GM12878 (cell line): ENCODE results near the gene ZFP36. TPM values are rescaled to one million over a fixed set of nuclear protein-coding genes. Genes with fewer than 3 reads are reported as not detected.
A peak's percentile ranks its signal among the peaks of the same experiment; 100 is the strongest.

Source experiments
- ATAC-seq: fragments of 200-7000 bp; cut with Tn5 transposase; 3 replicates; pipeline ENCODE4 v1.9.1; 2020; ENCODE audit warnings: mild to moderate bottlenecking, moderate library complexity
- BruUV-seq: library from RNA; stranded (reverse); fragments of 400-500 nt; replicated peaks from 2 replicates; lab custom pipeline; 2021; lab: Mats Ljungman, UMichigan
- CTCF ChIA-PET: fragments of 300-600 bp; sonication (Branson Sonifier 250); formaldehyde crosslinking; extraction: SDS; loops from one replicate; lab custom pipeline; 2021; ENCODE audit warnings: inconsistent platforms; lab: Yijun Ruan, JAX
- POLR2A ChIA-PET: fragments of 350-600 bp; formaldehyde crosslinking; extraction: SDS; loops from one replicate; lab custom pipeline; 2021; ENCODE audit warnings: inconsistent platforms; lab: Charles Lee
- RAD21 ChIA-PET: fragments of 300-600 bp; sonication (Branson Sonifier 250); formaldehyde crosslinking; loops from one replicate; lab custom pipeline; 2023; ENCODE audit warnings: antibody characterized with exemption; ENCODE audit not compliant: unreplicated experiment; lab: Charles Lee
- SMC1A ChIA-PET: fragments of 300-600 bp; sonication (Branson Sonifier 250); formaldehyde crosslinking; loops from one replicate; lab custom pipeline; 2023; ENCODE audit not compliant: unreplicated experiment, uncharacterized antibody; lab: Charles Lee
- DNase-seq: peaks from one replicate; pipeline ENCODE4 v3.0.0-alpha.2; 2011; ENCODE audit warnings: low read depth, low spot score
- FAIRE-seq: peaks from 3 replicates; lab custom pipeline; 2011; peaks lifted over from hg19 to GRCh38; lab: Jason Lieb, UNC
- H2AFZ ChIP-seq: 2 replicates; pipeline ENCODE4 v1.6.0; 2011; ENCODE audit warnings: low read depth, low read length, control low read depth; ENCODE audit not compliant: control insufficient read depth
- H3K27ac ChIP-seq: 2 replicates; pipeline ENCODE4 v1.5.1; 2011; ENCODE audit warnings: control low read depth; ENCODE audit not compliant: control insufficient read depth, insufficient read depth
- H3K27me3 ChIP-seq, 2 experiments: replicated peaks in 1 of 2; 2 replicates each; pipeline versions ENCODE4 v1.6.0 to v1.6.1; 2011; ENCODE audit warnings: low read length in 1 of 2; ENCODE audit not compliant: control insufficient read depth in 2 of 2, insufficient read depth in 2 of 2
- H3K36me3 ChIP-seq, 2 experiments: 2 replicates each; pipeline ENCODE4 v1.5.1; 2011; ENCODE audit warnings: low read length in 1 of 2; ENCODE audit not compliant: control insufficient read depth in 2 of 2, insufficient read depth in 2 of 2
- H3K4me1 ChIP-seq: 2 replicates; pipeline ENCODE4 v1.6.1; 2011; ENCODE audit warnings: mild to moderate bottlenecking, low read length, moderate library complexity, mixed read lengths; ENCODE audit not compliant: control insufficient read depth, insufficient read depth
- H3K4me2 ChIP-seq: 2 replicates; pipeline ENCODE4 v1.6.0; 2011; ENCODE audit warnings: control low read depth; ENCODE audit not compliant: control insufficient read depth, insufficient read depth
- H3K4me3 ChIP-seq: fragments of 200-600 bp; sonication (generic); 2 replicates; pipeline ENCODE4 v1.5.1; 2016
- H3K79me2 ChIP-seq: 2 replicates; pipeline ENCODE4 v1.6.0; 2011; ENCODE audit warnings: low read length; ENCODE audit not compliant: control insufficient read depth, insufficient read depth
- H3K9ac ChIP-seq: 2 replicates; pipeline ENCODE4 v1.8.0; 2011; ENCODE audit warnings: low read length, control low read depth, mixed read lengths; ENCODE audit not compliant: control insufficient read depth, insufficient read depth
- H3K9me3 ChIP-seq: replicated peaks from 3 replicates; pipeline ENCODE4 v1.5.1; 2011; ENCODE audit warnings: mild to moderate bottlenecking, low read length; ENCODE audit not compliant: control insufficient read depth, insufficient read depth
- H4K20me1 ChIP-seq: 2 replicates; pipeline ENCODE4 v1.6.0; 2011; ENCODE audit not compliant: control insufficient read depth, insufficient read depth
- IKZF2 ChIP-seq, 2 experiments: fragments of 450-650 bp; IDR thresholded peaks; 2 replicates each; pipeline ENCODE4 v1.6.1; 2017; ENCODE audit warnings: mild to moderate bottlenecking in 2 of 2, moderate library complexity in 2 of 2
- JUND ChIP-seq: IDR thresholded peaks from 2 replicates; pipeline ENCODE4 v1.6.1; 2012; ENCODE audit warnings: low read depth, mild to moderate bottlenecking, low read length, improper control_type of control experiment, moderate library complexity
- LARP7 ChIP-seq: fragments of 450-650 bp; IDR thresholded peaks from 2 replicates; pipeline ENCODE4 v1.6.1; 2017; ENCODE audit warnings: mild to moderate bottlenecking
- NFIC ChIP-seq: IDR thresholded peaks from 2 replicates; pipeline ENCODE4 v1.6.1; 2012; ENCODE audit warnings: low read depth, mild to moderate bottlenecking, inconsistent platforms, low read length, moderate library complexity
- NRF1 ChIP-seq: conservative IDR thresholded peaks from 2 replicates; pipeline ENCODE4 v1.6.1; 2011; ENCODE audit warnings: mild to moderate bottlenecking, low read depth, low read length, improper control_type of control experiment
- RAD51 ChIP-seq: fragments of 450-650 bp; IDR thresholded peaks from 2 replicates; pipeline ENCODE4 v1.6.1; 2016; ENCODE audit warnings: moderate library complexity, mild to moderate bottlenecking, inconsistent platforms
- RCOR1 ChIP-seq: conservative IDR thresholded peaks from 2 replicates; pipeline ENCODE4 v1.6.1; 2012; ENCODE audit warnings: low read depth, low read length, improper control_type of control experiment
- YY1 ChIP-seq: IDR thresholded peaks from 2 replicates; pipeline ENCODE4 v1.6.1; 2011; ENCODE audit warnings: low read depth, mild to moderate bottlenecking, low read length
- ZNF217 ChIP-seq: fragments of 450-650 bp; IDR thresholded peaks from 2 replicates; pipeline ENCODE4 v1.6.1; 2017; ENCODE audit warnings: antibody characterized with exemption, mild to moderate bottlenecking
- WGBS: methylation state at CpG from one replicate; pipeline ENCODE4 v1.1.6; 2016; ENCODE audit warnings: low lambda C conversion rate; ENCODE audit not compliant: insufficient replicate concordance, insufficient coverage; ENCODE audit errors: missing lambda C conversion rate; 5-methylcytosine and 5-hydroxymethylcytosine counted together
- in situ Hi-C: fragments of 300-500 bp; cut with MboI; formaldehyde crosslinking; loops from 9 replicates; pipeline ENCODE4 v1.14.3; 2018; ENCODE audit warnings: mixed read lengths
- intact Hi-C: fragments of 100-400 bp; cut with micrococcal nuclease; formaldehyde crosslinking; loops from one replicate; pipeline ENCODE4 v1.14.2; 2022; ENCODE audit not compliant: unreplicated experiment
- polyA plus RNA-seq, 11 experiments: library from polyadenylated mRNA; depleted of rRNA in 4 of 11; unstranded in 6 of 11; stranded (reverse) in 5 of 11; fragments of >200 nt; fragmentation: Nextera tagmentation in 4 of 11; fragmentation: Illumina TruSeq in 1 of 11; extraction: Ambion mirVana in 4 of 11; extraction: Trizol in 1 of 11; gene quantifications; 1 replicate in 1 of 11; 2 replicates in 10 of 11; pipeline versions ENCODE4 v1.2.1 to v1.2.3, GENCODE V29; 2011 to 2016; ENCODE audit warnings: inconsistent platforms in 2 of 11, missing spikeins in 2 of 11, low read depth in 1 of 11
- total RNA-seq, 4 experiments: library from RNA; depleted of rRNA in 3 of 4; stranded (reverse); fragments of >200 nt in 3 of 4; fragmentation: Illumina TruSeq in 1 of 4; extraction: Trizol in 1 of 4; gene quantifications; 2 replicates each; pipeline versions ENCODE4 v1.2.1 to v1.2.3, GENCODE V29; 2013 to 2021
- TF ChIP-seq, protein P1 (sequence below): IDR thresholded peaks from 2 replicates; pipeline ENCODE4 v1.6.1; 2011; ENCODE audit warnings: mild to moderate bottlenecking, low read depth, low read length, moderate library complexity; ENCODE audit not compliant: insufficient replicate concordance
- TF ChIP-seq, protein P2 (sequence below): fragments of 450-650 bp; IDR thresholded peaks from 2 replicates; pipeline ENCODE4 v1.6.1; 2017; ENCODE audit warnings: borderline replicate concordance
- TF ChIP-seq, protein P3 (sequence below): IDR thresholded peaks from 2 replicates; pipeline ENCODE4 v1.6.1; 2011; ENCODE audit warnings: borderline replicate concordance, low read depth, mild to moderate bottlenecking, moderate library complexity, mixed read lengths, low read length; ENCODE audit not compliant: insufficient read depth; ENCODE audit errors: extremely low read length
- TF ChIP-seq, protein P4 (sequence below): fragments of 450-650 bp; IDR thresholded peaks from 2 replicates; pipeline ENCODE4 v1.6.1; 2014; ENCODE audit warnings: mild to moderate bottlenecking

The ZFP36 gene
- total and polyA plus RNA-seq, 10 of the 15 experiments (the other 5 are each of a cell fraction or from before 2014, with no cell fraction given), result 5.3 to 55.0 (median 18.1) TPM

DNA sequence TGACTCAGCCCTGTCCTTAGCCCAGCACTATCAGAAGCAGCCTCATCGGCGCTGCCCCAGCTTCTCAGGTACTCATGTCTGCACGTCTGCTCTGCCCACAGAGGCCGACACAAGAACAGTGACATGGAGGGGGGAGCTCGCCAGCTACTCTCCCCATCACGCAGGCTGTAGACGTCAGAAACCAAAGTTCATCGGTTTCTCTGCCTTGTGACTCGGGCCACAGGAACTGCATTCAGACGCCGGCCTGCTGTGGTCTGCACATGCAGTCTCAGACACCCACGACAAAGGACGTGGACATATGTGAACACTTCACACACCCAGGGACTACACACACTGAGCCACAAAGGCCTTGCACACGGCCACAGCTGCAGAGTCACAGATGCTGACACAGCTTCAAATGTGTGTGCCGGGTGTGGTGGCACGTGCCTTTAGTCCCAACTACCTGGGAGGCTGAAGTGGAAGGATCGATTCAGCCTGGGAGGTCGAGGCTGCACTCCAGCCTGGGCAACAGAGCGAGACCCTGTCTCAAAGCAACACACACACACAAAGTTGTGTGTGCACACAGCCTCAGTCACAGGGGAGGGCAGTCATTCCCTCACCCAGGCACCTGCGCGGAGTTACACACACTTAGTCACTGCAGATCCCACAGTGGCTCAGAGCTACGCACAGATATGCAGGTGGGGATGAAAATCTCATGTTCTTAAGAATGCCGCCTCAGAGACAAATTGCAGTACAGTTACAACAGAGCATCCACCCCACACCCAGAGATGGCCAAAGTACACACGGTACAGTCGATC, 4.9 kb upstream of the ZFP36 start (continued):
- TF ChIP-seq IKZF2 (IDR thresholded peaks at IDR 0.05) (peak; percentile 16 to 65; a peak in 2 of 4 replicates), RAD51 (0 out of 2 replicates have a peak, but pooled peaks have one; percentile 71), YY1 (peak; percentile 20; the same call in 1 of the 2 replicates), JUND (0 out of 2 replicates have a peak, but pooled peaks have one; percentile 8)
- TF ChIP-seq, protein P1, sequence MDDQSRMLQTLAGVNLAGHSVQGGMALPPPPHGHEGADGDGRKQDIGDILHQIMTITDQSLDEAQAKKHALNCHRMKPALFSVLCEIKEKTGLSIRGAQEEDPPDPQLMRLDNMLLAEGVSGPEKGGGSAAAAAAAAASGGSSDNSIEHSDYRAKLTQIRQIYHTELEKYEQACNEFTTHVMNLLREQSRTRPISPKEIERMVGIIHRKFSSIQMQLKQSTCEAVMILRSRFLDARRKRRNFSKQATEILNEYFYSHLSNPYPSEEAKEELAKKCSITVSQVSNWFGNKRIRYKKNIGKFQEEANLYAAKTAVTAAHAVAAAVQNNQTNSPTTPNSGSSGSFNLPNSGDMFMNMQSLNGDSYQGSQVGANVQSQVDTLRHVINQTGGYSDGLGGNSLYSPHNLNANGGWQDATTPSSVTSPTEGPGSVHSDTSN, result peak; percentile 29

DNA sequence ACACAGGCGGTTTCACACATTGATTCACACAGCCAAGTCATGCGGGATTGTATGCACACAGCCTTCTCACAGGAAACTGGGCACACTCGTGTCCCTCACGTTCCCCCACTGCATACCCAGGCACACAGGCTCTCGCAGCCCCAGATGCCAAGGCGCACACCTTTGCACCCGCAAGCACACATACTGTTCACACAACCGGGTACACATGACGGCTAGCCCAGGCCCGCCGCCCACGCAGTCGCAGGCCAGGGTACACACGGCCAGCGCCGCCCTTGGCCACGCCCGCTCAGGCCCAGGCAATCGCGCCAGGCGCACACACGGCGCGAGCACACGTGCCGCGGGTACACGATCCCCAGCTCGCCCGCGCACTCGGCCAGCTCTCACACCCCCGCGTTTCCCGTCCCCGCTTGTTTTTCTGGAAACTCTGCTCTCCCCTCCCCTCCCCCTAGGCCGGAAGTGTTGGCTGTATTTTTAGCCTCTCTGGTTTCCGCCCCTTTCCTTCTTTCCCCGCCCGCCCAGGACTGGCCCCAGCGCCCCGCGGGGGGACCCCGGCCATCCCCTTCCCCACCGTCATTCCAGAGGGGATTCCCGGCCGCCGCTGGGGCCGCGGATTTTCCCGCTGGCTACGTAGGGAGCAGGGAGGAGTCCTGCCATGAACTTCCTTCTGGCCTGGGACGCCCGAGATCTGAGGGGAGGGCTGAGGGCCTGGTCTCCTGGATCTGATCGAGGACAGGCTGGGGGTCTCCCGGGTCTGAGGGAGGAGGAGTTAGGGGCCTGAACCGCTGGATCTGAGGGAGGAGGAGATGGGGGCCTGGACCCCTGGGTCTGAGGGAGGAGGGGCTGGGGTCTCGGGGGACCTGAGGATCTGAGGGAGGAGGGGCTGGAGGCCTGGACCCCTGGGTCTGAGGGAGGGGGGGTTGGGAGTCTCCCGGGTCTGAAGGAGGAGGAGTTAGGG, 4.0 kb upstream of the ZFP36 start:
- peak overlapping the region; percentile 100 for H3K27ac ChIP-seq
- SMC1A ChIA-PET, result interaction anchor here (8.7 kb wide), 1 partner anchor 9 kb away, joined by 146 read pairs; the partner anchor contains the start of gene PLEKHG2
- FAIRE-seq, result peak; percentile 31
- no TSS peak for BruUV-seq
- H3K27me3 ChIP-seq, result no peaks in the 10 kb centered on the region
- peak; percentile 18 for ATAC-seq
- CTCF ChIA-PET, result interaction anchor here (1.7 to 7.4 kb wide), 4 partner anchors 9 to 131 kb away, joined by 4 to 218 read pairs (median 14); partner anchors contain the start of genes EID2B and PLEKHG2
- peaks cover 43% of the 10 kb centered on the region for H3K79me2 ChIP-seq
- DNase-seq, result peak; percentile 78
- H3K9ac ChIP-seq, result peak overlapping the region; percentile 90
- in situ Hi-C loops (no loop called here), intact Hi-C loops (loop anchor here (10.0 kb wide), 1 partner anchor 428 kb away; the partner anchor contains the start of gene FBXO17)
- no peaks in the 10 kb centered on the region for H4K20me1 ChIP-seq
- POLR2A ChIA-PET, result interaction anchor here (1.6 to 2.9 kb wide), 4 partner anchors 9 to 60 kb away, joined by 3 to 37 read pairs (median 12); partner anchors contain the start of genes MED29, PAF1, PLEKHG2 and SAMD4B
- no peak overlapping the region; the same call in 1 of the 2 replicates for H2AFZ ChIP-seq
- peak overlapping the region; percentile 82 for H3K4me3 ChIP-seq
- no peaks in the 10 kb centered on the region for H3K9me3 ChIP-seq
- peak overlapping the region; percentile 100 for H3K4me2 ChIP-seq
- peaks cover 71% of the 10 kb centered on the region for H3K4me1 ChIP-seq
- RAD21 ChIA-PET, result interaction anchor here (1.0 to 6.7 kb wide), 4 partner anchors 9 to 568 kb away, joined by 3 to 159 read pairs (median 8); partner anchors contain the start of genes MED29, PAF1 and PLEKHG2
- WGBS, result 1% methylated on average over 42 of the region's 59 CpGs
- H3K36me3 ChIP-seq, result no peaks in the 10 kb centered on the region
- TF ChIP-seq NFIC, result no peak
- peak; percentile 69 for TF ChIP-seq ZNF217
- peak; percentile 89; the same call in 1 of the 2 replicates for TF ChIP-seq LARP7
- peak; percentile 24; the same call in 1 of the 2 replicates for TF ChIP-seq NRF1
- TF ChIP-seq RCOR1, result 0 out of 2 replicates have a peak, but pooled peaks have one; percentile 30
- TF ChIP-seq, protein P2, sequence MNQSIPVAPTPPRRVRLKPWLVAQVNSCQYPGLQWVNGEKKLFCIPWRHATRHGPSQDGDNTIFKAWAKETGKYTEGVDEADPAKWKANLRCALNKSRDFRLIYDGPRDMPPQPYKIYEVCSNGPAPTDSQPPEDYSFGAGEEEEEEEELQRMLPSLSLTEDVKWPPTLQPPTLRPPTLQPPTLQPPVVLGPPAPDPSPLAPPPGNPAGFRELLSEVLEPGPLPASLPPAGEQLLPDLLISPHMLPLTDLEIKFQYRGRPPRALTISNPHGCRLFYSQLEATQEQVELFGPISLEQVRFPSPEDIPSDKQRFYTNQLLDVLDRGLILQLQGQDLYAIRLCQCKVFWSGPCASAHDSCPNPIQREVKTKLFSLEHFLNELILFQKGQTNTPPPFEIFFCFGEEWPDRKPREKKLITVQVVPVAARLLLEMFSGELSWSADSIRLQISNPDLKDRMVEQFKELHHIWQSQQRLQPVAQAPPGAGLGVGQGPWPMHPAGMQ, result no peak
- TF ChIP-seq, protein P3, sequence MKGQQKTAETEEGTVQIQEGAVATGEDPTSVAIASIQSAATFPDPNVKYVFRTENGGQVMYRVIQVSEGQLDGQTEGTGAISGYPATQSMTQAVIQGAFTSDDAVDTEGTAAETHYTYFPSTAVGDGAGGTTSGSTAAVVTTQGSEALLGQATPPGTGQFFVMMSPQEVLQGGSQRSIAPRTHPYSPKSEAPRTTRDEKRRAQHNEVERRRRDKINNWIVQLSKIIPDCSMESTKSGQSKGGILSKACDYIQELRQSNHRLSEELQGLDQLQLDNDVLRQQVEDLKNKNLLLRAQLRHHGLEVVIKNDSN, result peak; percentile 64
- TF ChIP-seq, protein P4, sequence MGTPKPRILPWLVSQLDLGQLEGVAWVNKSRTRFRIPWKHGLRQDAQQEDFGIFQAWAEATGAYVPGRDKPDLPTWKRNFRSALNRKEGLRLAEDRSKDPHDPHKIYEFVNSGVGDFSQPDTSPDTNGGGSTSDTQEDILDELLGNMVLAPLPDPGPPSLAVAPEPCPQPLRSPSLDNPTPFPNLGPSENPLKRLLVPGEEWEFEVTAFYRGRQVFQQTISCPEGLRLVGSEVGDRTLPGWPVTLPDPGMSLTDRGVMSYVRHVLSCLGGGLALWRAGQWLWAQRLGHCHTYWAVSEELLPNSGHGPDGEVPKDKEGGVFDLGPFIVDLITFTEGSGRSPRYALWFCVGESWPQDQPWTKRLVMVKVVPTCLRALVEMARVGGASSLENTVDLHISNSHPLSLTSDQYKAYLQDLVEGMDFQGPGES, result no peak
